HEK293T (cell line): ENCODE measurements around the gene CBX1.
"Not testable (repeated sequence)": the region's sequence is repeated elsewhere in the genome, so short reads cannot be mapped to it uniquely, and the experiment has no call there.

ENCODE experiments used
- BHLHE40 ChIP-seq: fragments of 450-650 bp; IDR thresholded peaks from 2 replicates; pipeline ENCODE4 v1.6.1; 2016; ENCODE audit warnings: mild to moderate bottlenecking, moderate library complexity, borderline replicate concordance
- CTBP1 ChIP-seq: fragments of 450-650 bp; IDR thresholded peaks from 2 replicates; pipeline ENCODE4 v1.6.1; 2016; ENCODE audit warnings: borderline replicate concordance
- ELF4 ChIP-seq: fragments of 450-650 bp; IDR thresholded peaks from 2 replicates; pipeline ENCODE4 v1.6.1; 2017; ENCODE audit warnings: antibody characterized with exemption
- FOXA1 ChIP-seq: fragments of 450-650 bp; IDR thresholded peaks from 2 replicates; pipeline ENCODE4 v1.6.1; 2016; ENCODE audit warnings: mild to moderate bottlenecking
- FOXK2 ChIP-seq: fragments of 450-650 bp; IDR thresholded peaks from 2 replicates; pipeline ENCODE4 v1.6.1; 2016; ENCODE audit warnings: mild to moderate bottlenecking
- FOXM1 ChIP-seq: fragments of 450-650 bp; IDR thresholded peaks from 2 replicates; pipeline ENCODE4 v1.6.1; 2017; ENCODE audit warnings: mild to moderate bottlenecking, borderline replicate concordance
- SP1 ChIP-seq: fragments of 450-650 bp; IDR thresholded peaks from 2 replicates; pipeline ENCODE4 v1.6.1; 2017
- ZNF384 ChIP-seq: fragments of 450-650 bp; IDR thresholded peaks from 2 replicates; pipeline ENCODE4 v1.6.1; 2016

DNA sequence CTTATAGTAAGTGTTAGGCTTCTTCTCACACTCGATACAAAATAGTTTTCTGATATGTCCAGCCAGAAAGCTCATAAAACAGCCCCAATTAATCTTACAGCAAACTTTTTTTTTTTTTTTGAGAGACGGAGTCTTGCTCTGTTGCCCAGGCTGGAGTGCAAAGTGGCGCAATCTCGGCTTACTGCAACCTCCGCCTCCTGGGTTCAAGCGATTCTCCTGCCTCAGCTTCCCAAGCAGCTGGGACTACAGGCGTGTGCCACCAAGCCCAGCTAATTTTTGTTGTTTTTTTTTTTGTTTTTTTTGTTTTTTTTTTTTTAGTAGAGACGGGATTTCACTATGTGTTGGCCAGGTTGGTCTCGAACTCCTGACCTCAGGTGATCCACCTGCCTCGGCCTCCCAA is 24.1 kb downstream of the CBX1 start:
- TF ChIP-seq ELF4, SP1, CTBP1, BHLHE40, FOXM1, FOXK2, FOXA1: not testable (repeated sequence)
- TF ChIP-seq ZNF384 = peak; percentile 27; the same call in 1 of the 2 replicates
